Prostate gland (tissue), 2 donors: ENCODE measurements around the gene SPRYD7. TPM values are rescaled to one million over a fixed set of nuclear protein-coding genes. Genes with fewer than 3 reads are reported as not detected.

ENCODE experiments used
- DNase-seq: peaks from one replicate; pipeline ENCODE4 v3.0.0-alpha.2; 2019; ENCODE audit warnings: low spot score
- H3K27ac ChIP-seq, 2 donors: fragments of 200-600 bp; sonication (generic); 2 replicates each; pipeline ENCODE4 v1.5.1; 2017 to 2019
- H3K27me3 ChIP-seq: fragments of 200-600 bp; sonication (generic); replicated peaks from 2 replicates; pipeline ENCODE4 v1.5.1; 2019; ENCODE audit not compliant: insufficient read depth
- H3K36me3 ChIP-seq, 2 donors: fragments of 200-600 bp; sonication (generic); 1 replicate in 1 of 2; 2 replicates in 1 of 2; pipeline versions ENCODE4 v1.5.1 to v1.8.1; 2017 to 2019
- H3K4me1 ChIP-seq: fragments of 200-600 bp; sonication (generic); replicated peaks from 2 replicates; pipeline ENCODE4 v1.5.1; 2019
- H3K4me3 ChIP-seq, 2 donors: fragments of 200-600 bp; sonication (generic); 2 replicates each; pipeline ENCODE4 v1.5.1; 2017 to 2019
- H3K9me3 ChIP-seq: fragments of 200-600 bp; sonication (generic); 2 replicates; pipeline ENCODE4 v1.5.1; 2017
- POLR2A ChIP-seq: fragments of 450-650 bp; IDR thresholded peaks from one replicate; pipeline ENCODE4 v1.6.1; 2016; ENCODE audit warnings: antibody characterized with exemption, mild to moderate bottlenecking
- POLR2AphosphoS5 ChIP-seq: sonication (generic); formaldehyde crosslinking; IDR thresholded peaks from one replicate; pipeline ENCODE4 v1.6.1; 2017; ENCODE audit warnings: antibody characterized with exemption
- WGBS: methylation state at CpG from one replicate; pipeline ENCODE4 v1.1.5; 2018; 5-methylcytosine and 5-hydroxymethylcytosine counted together
- intact Hi-C: fragments of 100-400 bp; cut with DNase I; formaldehyde crosslinking; loops from one replicate; pipeline ENCODE4 v1.14.2; 2022
- total RNA-seq, 2 donors: library from RNA; depleted of rRNA; stranded (reverse); fragments of >200 nt; gene quantifications; one replicate each; pipeline ENCODE4 v1.1.0, GENCODE V29; 2016
- TF ChIP-seq, protein P1 (sequence below), 4 experiments: fragments of 200-600 bp in 2 of 4; fragments of 450-650 bp in 2 of 4; sonication (generic) in 2 of 4; IDR thresholded peaks; 1 replicate in 3 of 4; 2 replicates in 1 of 4; pipeline ENCODE4 v1.5.1; 2016 to 2019; ENCODE audit warnings: antibody characterized with exemption in 4 of 4, mild to moderate bottlenecking in 2 of 4, moderate library complexity in 2 of 4

The SPRYD7 gene
- total RNA-seq, 2 donors from 2014 or later, result 6.9 to 8.4 TPM

DNA sequence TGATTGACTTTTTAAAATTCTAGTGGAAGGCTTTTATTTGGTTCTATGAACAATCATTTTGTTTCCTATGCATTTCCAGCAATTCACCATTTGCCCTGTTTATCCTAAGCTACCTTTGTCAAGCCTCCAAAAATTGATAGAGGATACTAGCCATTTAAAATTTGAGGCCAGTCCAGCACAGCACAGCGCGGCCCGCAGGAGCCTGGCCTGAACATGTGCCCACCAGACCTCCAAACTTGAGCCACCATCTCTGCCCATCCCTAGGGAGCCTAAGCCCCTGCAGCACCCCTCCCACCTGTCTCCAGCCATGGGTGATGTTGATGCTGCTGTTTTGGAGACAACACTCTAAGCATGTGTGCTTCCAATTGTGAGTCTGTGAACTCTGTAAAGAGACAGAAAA, 57.5 kb downstream of the SPRYD7 start:
- no peaks in the 10 kb centered on the region for H3K27me3 ChIP-seq
- H3K36me3 ChIP-seq, result no peaks in the 10 kb centered on the region
- 97% methylated on average over 3 of the region's 3 CpGs for WGBS
- intact Hi-C loops, result no loop called here
- no peaks in the 10 kb centered on the region for H3K9me3 ChIP-seq
- no peak overlapping the region for H3K4me3 ChIP-seq
- H3K4me1 ChIP-seq, result no peaks in the 10 kb centered on the region
- no peak overlapping the region for H3K27ac ChIP-seq
- DNase-seq, result no peak
- no peak for TF ChIP-seq POLR2A
- TF ChIP-seq, protein P1, sequence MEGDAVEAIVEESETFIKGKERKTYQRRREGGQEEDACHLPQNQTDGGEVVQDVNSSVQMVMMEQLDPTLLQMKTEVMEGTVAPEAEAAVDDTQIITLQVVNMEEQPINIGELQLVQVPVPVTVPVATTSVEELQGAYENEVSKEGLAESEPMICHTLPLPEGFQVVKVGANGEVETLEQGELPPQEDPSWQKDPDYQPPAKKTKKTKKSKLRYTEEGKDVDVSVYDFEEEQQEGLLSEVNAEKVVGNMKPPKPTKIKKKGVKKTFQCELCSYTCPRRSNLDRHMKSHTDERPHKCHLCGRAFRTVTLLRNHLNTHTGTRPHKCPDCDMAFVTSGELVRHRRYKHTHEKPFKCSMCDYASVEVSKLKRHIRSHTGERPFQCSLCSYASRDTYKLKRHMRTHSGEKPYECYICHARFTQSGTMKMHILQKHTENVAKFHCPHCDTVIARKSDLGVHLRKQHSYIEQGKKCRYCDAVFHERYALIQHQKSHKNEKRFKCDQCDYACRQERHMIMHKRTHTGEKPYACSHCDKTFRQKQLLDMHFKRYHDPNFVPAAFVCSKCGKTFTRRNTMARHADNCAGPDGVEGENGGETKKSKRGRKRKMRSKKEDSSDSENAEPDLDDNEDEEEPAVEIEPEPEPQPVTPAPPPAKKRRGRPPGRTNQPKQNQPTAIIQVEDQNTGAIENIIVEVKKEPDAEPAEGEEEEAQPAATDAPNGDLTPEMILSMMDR (IDR thresholded peaks at IDR 0.05), result no peak

GRCh38 chr13:49877629-49878218, 58.4 kb downstream of the SPRYD7 start:
- DNase-seq, result no peak
- TF ChIP-seq POLR2AphosphoS5 (no peak), POLR2A (no peak)
- TF ChIP-seq, protein P1 (IDR thresholded peaks at IDR 0.05), result no peak
- H3K36me3 ChIP-seq, result no peaks in the 10 kb centered on the region
- H3K4me3 ChIP-seq, result no peak overlapping the region
- WGBS, result 63% methylated on average over 3 of the region's 3 CpGs
- H3K4me1 ChIP-seq, result no peaks in the 10 kb centered on the region
- intact Hi-C loops, result no loop called here
- no peak overlapping the region for H3K27ac ChIP-seq
- H3K9me3 ChIP-seq, result no peaks in the 10 kb centered on the region
- H3K27me3 ChIP-seq, result no peaks in the 10 kb centered on the region

DNA sequence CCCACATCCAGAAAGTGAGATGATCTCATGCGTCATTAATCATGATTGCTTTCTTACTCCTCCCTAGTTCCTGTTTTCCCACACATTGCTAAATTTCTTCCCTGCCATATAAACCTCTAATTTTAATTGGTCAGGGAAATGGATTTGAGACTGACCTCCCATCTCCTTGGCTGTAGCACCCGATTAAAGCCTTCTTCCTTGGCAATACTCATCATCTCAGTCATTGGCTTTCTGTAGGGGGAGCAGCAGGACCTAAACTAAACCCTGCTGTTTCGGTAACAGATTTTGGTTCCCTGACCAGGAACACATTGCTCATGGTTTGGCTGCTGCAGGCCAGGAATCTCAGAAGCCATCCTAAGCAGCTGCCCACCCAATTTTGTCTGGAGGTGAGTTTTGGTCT, 61.7 kb downstream of the SPRYD7 start:
- DNase-seq, result no peak
- 93% methylated on average over 3 of the region's 3 CpGs for WGBS
- Histone ChIP-seq H3K4me1 (no peaks in the 10 kb centered on the region), H3K4me3 (no peak overlapping the region), H3K27ac (no peak overlapping the region), H3K9me3 (no peaks in the 10 kb centered on the region), H3K36me3 (no peaks in the 10 kb centered on the region), H3K27me3 (no peaks in the 10 kb centered on the region)
- intact Hi-C loops, result no loop called here
- TF ChIP-seq, protein P1 (IDR thresholded peaks at IDR 0.05), result no peak
- TF ChIP-seq POLR2AphosphoS5 (no peak), POLR2A (no peak)

- TF ChIP-seq POLR2AphosphoS5 (no peak), POLR2A (no peak)
- TF ChIP-seq, protein P1 (IDR thresholded peaks at IDR 0.05), result no peak
- Histone ChIP-seq H3K4me3 (no peak overlapping the region), H3K36me3 (no peaks in the 10 kb centered on the region), H3K4me1 (no peaks in the 10 kb centered on the region), H3K27ac (no peak overlapping the region), H3K9me3 (no peaks in the 10 kb centered on the region), H3K27me3 (no peaks in the 10 kb centered on the region)
- 44% methylated on average over 3 of the region's 3 CpGs for WGBS
- DNase-seq, result no peak
- intact Hi-C loops, result no loop called here
Observed at GRCh38 chr13:49869519-49869918, 66.6 kb downstream of the SPRYD7 start.

- no peak overlapping the region for H3K27ac ChIP-seq
- no peak overlapping the region for H3K4me3 ChIP-seq
- TF ChIP-seq, protein P1 (IDR thresholded peaks at IDR 0.05), result no peak
- TF ChIP-seq POLR2A (no peak), POLR2AphosphoS5 (no peak)
- WGBS, result 59% methylated on average over 8 of the region's 8 CpGs
- no peak for DNase-seq
- no peaks in the 10 kb centered on the region for H3K9me3 ChIP-seq
- intact Hi-C loops, result no loop called here
- H3K4me1 ChIP-seq, result no peaks in the 10 kb centered on the region
- no peaks in the 10 kb centered on the region for H3K36me3 ChIP-seq
- no peaks in the 10 kb centered on the region for H3K27me3 ChIP-seq
Observed at GRCh38 chr13:49867834-49868233, 68.3 kb downstream of the SPRYD7 start.
